Heart left ventricle (tissue), 16 donors: Measurements from ENCODE around the gene ADPRS. TPM values are rescaled to one million over a fixed set of nuclear protein-coding genes. Genes with fewer than 3 reads are reported as not detected.
A peak's percentile ranks its signal among the peaks of the same experiment; 100 is the strongest.

Experiments
- ATAC-seq, 4 donors: fragments of 200-7000 bp; cut with Tn5 transposase; one replicate each; pipeline ENCODE4 v1.9.1; 2020 to 2022; ENCODE audit warnings: moderate library complexity in 4 of 4, mild to moderate bottlenecking in 3 of 4, moderate number of reproducible peaks in 1 of 4
- DNase-seq, 5 donors: peaks; one replicate each; pipeline ENCODE4 v3.0.0-alpha.2; 2020
- H3K27ac ChIP-seq, 12 donors: fragments of 200-600 bp; sonication (generic) in 4 of 12; one replicate each; pipeline versions ENCODE4 v1.5.0 to v1.8.0; 2016 to 2022; ENCODE audit warnings: mild to moderate bottlenecking in 2 of 12
- H3K27me3 ChIP-seq, 9 donors: fragments of 200-600 bp; sonication (generic) in 2 of 9; one replicate each; pipeline versions ENCODE4 v1.5.1 to v1.8.0; 2016 to 2022; ENCODE audit warnings: mild to moderate bottlenecking in 3 of 9
- H3K36me3 ChIP-seq, 9 donors: fragments of 200-600 bp; sonication (generic) in 2 of 9; one replicate each; pipeline versions ENCODE4 v1.5.0 to v1.8.0; 2018 to 2022; ENCODE audit warnings: mild to moderate bottlenecking in 2 of 9
- H3K4me1 ChIP-seq, 12 donors: fragments of 200-600 bp; sonication (generic) in 4 of 12; one replicate each; pipeline versions ENCODE4 v1.5.0 to v1.8.0; 2016 to 2022; ENCODE audit warnings: mild to moderate bottlenecking in 3 of 12
- H3K4me3 ChIP-seq, 12 donors: fragments of 200-600 bp; sonication (generic) in 4 of 12; one replicate each; pipeline versions ENCODE4 v1.5.0 to v1.8.0; 2017 to 2022; ENCODE audit warnings: mild to moderate bottlenecking in 9 of 12, moderate library complexity in 4 of 12
- H3K9me3 ChIP-seq, 12 donors: fragments of 200-600 bp; sonication (generic) in 4 of 12; one replicate each; pipeline versions ENCODE4 v1.5.0 to v1.8.0; 2016 to 2022; ENCODE audit warnings: mild to moderate bottlenecking in 1 of 12
- POLR2A ChIP-seq, 2 donors: fragments of 450-650 bp; IDR thresholded peaks; one replicate each; pipeline ENCODE4 v1.6.1; 2017; ENCODE audit warnings: antibody characterized with exemption in 2 of 2, mild to moderate bottlenecking in 2 of 2, moderate library complexity in 2 of 2
- WGBS, 4 donors: extraction: QIAGEN DNeasy Blood & Tissue Kit in 2 of 4; methylation state at CpG; one replicate each; pipeline versions ENCODE4 v1.1.5 to v1.1.7; 2013 to 2018; 5-methylcytosine and 5-hydroxymethylcytosine counted together
- intact Hi-C, 10 donors: fragments of 100-400 bp; cut with DNase I; formaldehyde crosslinking; loops; one replicate each; pipeline versions ENCODE4 v1.11.1 to v1.14.2; 2022
- polyA plus RNA-seq, 2 donors: library from polyadenylated mRNA; stranded (reverse); fragments of 200-250 nt; gene quantifications; one replicate each; pipeline ENCODE4 v1.2.3, GENCODE V29; 2013
- total RNA-seq, 9 donors: library from RNA; depleted of rRNA in 2 of 9; stranded (reverse); fragments of >200 nt in 2 of 9; fragmentation: NEBNext Ultra II Directional in 3 of 9; extraction: Animal tissue kit (Norgen Biotek cat#: 25700) in 3 of 9; gene quantifications; one replicate each; pipeline versions ENCODE4 v1.1.0 to v1.2.4, GENCODE V29; 2016 to 2023
- TF ChIP-seq, protein P1 (sequence below), 12 donors: fragments of 200-600 bp; sonication (generic) in 4 of 12; IDR thresholded peaks; one replicate each; pipeline versions ENCODE4 v1.5.0 to v1.8.0; 2018 to 2022; ENCODE audit warnings: antibody characterized with exemption in 12 of 12, mild to moderate bottlenecking in 5 of 12
- donor health status: ischemic (EF 13 %, LVEDD 7.1; RV severe dilation, severe dysfunction).
- donor health status: healthy with polysubstance abuse.
- donor health status: DM: no; HTN: yes; CAD: no.
- donor health status: DM: no; HTN: no; CAD: no.
- donor health status: ischemic (EF 25% LVEDD 6.9; RV normal size, moderate dysfunction).
- donor health status: ischemic (EF 25% LVEDD 5.7; RV mildly dilated, moderate dysfunction).
- donor health status: healthy.
- donor health status: DM: yes; HTN: yes; CAD: no.
- donor health status: ischemic (EF 35%, LVEDD 5.7; RV mildly dilated, moderate dysfunction).
- donor health status: nonischemic (EF 11% LVEDD 7.7; RV severe dilation, severe dysfunction).
- donor health status: DM: yes; HTN: yes; CAD: no.
- donor health status: PGD.
- donor health status: ischemic (EF 29% LVEDD 5.4; RV normal size, mild dysfunction).
- donor health status: nonischemic (EF 23%, LVEDD 6.1; RV moderate dilation, normal function).

ADPRS gene
- total and polyA plus RNA-seq, 11 donors = 11.3 to 49.0 (median 18.2) TPM

DNA sequence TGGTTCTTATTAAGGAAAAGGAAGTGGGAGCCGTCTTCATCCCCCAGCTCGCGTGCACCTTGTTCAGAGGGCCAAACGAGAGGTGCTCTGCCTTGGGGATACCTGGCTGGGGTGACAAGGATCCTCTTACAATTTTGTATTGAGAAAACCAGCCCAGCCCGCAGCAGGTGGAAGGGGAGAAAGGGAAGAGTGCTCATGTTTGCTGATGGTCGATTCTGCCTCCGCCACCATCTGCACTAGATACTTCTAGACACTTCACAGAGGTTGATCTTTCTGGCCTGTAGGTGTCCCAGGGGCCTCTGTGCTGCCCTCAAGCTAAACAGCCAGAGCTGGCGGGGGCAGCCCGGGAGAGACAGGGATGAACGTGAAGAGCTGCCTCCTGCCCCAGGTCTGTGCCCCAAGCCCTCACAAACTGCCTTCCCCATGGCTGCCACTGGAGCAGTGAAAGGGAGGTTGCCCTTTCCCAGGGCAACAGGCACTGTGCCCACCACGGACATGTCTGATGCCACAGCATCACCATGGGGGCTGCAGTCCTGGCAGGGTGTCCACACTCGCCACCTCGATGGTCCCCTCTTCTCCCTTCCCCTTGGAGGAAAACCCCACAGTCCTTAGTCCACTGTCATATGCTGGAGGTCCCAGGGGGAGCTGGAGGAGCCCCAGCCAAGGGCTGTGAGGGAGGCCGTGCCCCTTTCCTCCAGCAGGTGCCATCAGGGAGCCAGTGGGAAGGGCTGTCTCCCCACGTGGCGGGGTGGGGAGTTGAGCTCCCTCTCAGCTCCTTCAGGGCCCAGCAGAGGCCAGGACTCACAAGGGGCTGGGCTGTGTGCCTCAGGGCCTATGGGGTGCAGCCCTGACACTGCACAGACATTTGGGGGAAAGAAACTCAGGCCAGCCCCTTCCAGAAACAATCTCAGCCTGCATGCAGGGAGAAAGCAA lies 8.1 kb downstream of the ADPRS start:
- ATAC-seq (no peak), DNase-seq (no peak)
- TF ChIP-seq, protein P1, sequence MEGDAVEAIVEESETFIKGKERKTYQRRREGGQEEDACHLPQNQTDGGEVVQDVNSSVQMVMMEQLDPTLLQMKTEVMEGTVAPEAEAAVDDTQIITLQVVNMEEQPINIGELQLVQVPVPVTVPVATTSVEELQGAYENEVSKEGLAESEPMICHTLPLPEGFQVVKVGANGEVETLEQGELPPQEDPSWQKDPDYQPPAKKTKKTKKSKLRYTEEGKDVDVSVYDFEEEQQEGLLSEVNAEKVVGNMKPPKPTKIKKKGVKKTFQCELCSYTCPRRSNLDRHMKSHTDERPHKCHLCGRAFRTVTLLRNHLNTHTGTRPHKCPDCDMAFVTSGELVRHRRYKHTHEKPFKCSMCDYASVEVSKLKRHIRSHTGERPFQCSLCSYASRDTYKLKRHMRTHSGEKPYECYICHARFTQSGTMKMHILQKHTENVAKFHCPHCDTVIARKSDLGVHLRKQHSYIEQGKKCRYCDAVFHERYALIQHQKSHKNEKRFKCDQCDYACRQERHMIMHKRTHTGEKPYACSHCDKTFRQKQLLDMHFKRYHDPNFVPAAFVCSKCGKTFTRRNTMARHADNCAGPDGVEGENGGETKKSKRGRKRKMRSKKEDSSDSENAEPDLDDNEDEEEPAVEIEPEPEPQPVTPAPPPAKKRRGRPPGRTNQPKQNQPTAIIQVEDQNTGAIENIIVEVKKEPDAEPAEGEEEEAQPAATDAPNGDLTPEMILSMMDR (IDR thresholded peaks at IDR 0.05) = no peak
- TF ChIP-seq POLR2A (IDR thresholded peaks at IDR 0.05) = no peak
- intact Hi-C loops = loop anchor here in 9 of 10 donors (5.0 kb wide), 4 partner anchors 36 to 326 kb away; no protein-coding TSS in a partner anchor
- no peaks in the 10 kb centered on the region for H3K9me3 ChIP-seq
- no peak overlapping the region for H3K4me3 ChIP-seq
- no peaks in the 10 kb centered on the region for H3K27me3 ChIP-seq
- H3K36me3 ChIP-seq = peaks cover 4 to 47% (median 38%) of the 10 kb centered on the region in 9 donors
- H3K27ac ChIP-seq = no peak overlapping the region
- WGBS, 4 donors = 69 to 76% (median 71%) methylated on average over 13 to 16 of the region's 16 CpGs
- H3K4me1 ChIP-seq = peaks cover 0 to 47% (median 20%) of the 10 kb centered on the region in 12 donors

DNA sequence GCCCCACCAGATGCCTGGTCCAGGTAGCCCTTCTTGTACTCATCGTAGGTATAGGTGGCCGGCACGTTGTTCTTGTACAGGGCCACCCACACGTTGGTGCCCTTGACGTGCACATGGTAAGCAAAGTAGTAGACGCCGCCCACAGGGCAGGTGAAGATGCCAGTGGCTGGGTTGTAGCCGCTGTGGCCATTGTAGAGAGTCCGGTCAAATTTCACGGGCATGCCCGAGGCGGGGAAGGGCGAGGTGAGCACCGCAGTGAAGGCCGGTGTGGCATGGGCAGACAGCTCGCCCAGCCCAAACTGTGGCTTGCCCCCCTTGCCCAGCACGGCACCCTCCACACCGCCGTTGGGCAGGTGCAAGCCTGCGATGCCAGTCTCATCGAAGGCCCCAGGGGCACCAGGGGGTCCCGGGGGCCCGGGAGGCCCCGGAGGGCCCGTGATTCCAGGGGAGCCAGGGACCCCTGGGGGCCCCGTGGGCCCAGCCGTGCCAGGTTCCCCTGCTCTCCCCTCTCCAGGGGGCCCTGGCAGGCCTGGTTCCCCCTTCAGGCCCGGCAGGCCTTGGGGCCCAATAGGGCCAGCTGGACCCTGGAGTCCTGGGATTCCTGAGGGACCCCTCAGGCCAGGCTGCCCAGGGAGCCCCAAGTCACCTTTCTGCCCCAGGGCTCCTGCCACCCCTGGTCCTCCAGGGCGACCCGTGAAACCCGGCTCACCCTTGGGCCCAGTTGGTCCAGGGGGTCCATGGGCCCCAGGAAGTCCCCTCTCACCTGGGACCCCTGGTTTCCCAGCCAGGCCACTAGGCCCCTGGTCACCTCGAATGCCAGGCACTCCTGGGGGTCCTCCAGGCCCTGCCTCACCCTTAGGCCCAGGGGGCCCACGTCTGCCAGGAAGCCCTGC lies 9.2 kb downstream of the ADPRS start:
- H3K4me3 ChIP-seq = no peak overlapping the region
- no peaks in the 10 kb centered on the region for H3K27me3 ChIP-seq
- no peak overlapping the region for H3K27ac ChIP-seq
- no peak for TF ChIP-seq POLR2A (IDR thresholded peaks at IDR 0.05)
- TF ChIP-seq, protein P1 (IDR thresholded peaks at IDR 0.05) = no peak
- WGBS, 4 donors = 87 to 95% (median 92%) methylated on average over 8 to 33 of the region's 33 CpGs
- DNase-seq (no peak), ATAC-seq (peak in 1 of 4 donors; percentile 2)
- peaks cover 0 to 45% (median 19%) of the 10 kb centered on the region in 12 donors for H3K4me1 ChIP-seq
- peaks cover 0 to 35% (median 26%) of the 10 kb centered on the region in 9 donors for H3K36me3 ChIP-seq
- intact Hi-C loops = loop anchor here (2.0 to 5.0 kb wide), 8 partner anchors 34 to 324 kb away; no protein-coding TSS in a partner anchor
- no peaks in the 10 kb centered on the region for H3K9me3 ChIP-seq

DNA sequence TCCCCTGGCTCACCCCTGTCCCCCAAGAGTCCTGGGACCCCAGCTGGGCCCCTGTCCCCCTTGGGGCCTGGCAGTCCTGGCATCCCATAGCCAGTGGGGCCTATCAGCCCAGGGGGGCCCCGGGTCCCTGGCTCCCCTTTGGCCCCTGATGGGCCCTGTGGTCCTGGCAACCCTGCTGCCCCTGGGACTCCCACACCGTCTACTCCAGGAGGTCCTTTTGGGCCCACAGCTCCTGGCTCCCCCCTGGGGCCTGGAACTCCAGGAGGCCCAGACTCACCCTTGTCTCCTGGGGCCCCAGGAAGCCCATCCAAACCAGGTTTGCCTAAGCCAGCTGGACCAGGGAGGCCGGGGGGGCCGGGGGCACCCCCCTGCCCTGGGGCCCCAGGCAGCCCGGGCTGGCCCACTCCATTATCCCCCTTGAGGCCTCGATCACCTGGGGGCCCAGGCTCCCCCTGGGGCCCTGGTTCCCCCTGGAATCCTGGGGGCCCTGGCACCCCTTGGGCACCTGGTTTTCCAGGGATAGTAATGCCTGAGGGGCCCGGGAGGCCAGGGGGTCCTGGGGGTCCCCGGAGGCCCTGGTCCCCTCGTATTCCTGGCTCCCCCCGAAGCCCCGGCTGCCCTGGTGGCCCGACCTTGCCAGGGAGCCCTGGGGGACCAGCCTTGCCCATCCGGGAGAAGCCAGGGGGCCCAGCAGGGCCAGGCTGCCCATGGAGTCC lies 10.1 kb downstream of the ADPRS start:
- WGBS, 4 donors = 71 to 89% (median 86%) methylated on average over 1 to 13 of the region's 13 CpGs
- ATAC-seq = no peak
- Histone ChIP-seq H3K4me1 (peaks cover 0 to 36% (median 12%) of the 10 kb centered on the region in 12 donors), H3K27ac (no peak overlapping the region), H3K9me3 (no peaks in the 10 kb centered on the region), H3K4me3 (no peak overlapping the region), H3K27me3 (no peaks in the 10 kb centered on the region), H3K36me3 (peaks cover 0 to 26% (median 18%) of the 10 kb centered on the region in 9 donors)
- TF ChIP-seq, protein P1 (IDR thresholded peaks at IDR 0.05) = no peak
- no peak for TF ChIP-seq POLR2A (IDR thresholded peaks at IDR 0.05)
- intact Hi-C loops = loop anchor here (1.0 to 5.0 kb wide), 10 partner anchors 33 to 323 kb away; no protein-coding TSS in a partner anchor
- no peak for DNase-seq
